Head of caudate nucleus (tissue), 42 donors: ENCODE measurements around the gene AXIN1.
"Not testable (repeated sequence)": the region's sequence is repeated elsewhere in the genome, so short reads cannot be mapped to it uniquely, and the experiment has no call there.

Experiments
- DNase-seq, 42 donors: peaks; one replicate each; pipeline versions ENCODE4 v3.0.0 to v3.0.0-alpha.2; 2020 to 2021; ENCODE audit warnings: mixed read lengths in 7 of 42
- intact Hi-C: fragments of 100-400 bp; cut with DNase I; formaldehyde crosslinking; loops from one replicate; pipeline ENCODE4 v1.15.0; 2022

AXIN1 gene

DNA sequence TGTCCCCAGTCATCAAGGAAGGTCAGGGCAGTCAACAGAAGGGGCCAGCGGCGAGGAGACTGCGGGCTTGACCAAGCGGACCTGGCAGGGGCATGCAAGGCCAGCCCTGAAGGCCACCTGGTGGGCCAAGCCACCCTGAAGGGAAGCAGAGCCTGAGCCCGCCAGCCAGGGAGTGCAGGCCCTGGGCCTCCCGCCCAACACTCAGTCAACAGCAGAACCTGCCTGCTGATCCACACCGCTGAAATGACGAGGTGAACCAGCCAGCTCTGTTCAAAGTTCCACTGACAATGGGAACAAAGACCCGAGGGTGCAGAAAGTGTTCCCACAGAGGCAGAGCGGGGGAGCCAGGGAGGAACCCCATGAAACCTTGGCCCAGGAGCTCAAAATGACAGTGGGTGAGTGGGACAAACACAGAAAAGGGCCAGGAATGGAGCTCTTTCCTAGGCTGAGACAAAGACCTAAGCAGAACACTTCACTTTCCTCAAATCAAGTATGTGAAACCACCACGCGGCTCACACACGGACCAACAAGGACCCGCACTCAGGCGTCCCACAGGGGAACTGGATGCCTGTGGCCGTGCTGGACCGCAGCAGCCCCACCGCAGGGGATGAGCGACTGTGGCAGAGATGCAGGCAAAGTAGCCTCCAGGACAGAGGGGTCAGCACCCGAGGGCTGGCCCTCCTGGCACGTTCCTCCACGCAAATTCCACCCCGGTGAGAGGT lies 12.0 kb downstream of the AXIN1 start:
- no peak for DNase-seq
- intact Hi-C loops, result no loop called here

DNA sequence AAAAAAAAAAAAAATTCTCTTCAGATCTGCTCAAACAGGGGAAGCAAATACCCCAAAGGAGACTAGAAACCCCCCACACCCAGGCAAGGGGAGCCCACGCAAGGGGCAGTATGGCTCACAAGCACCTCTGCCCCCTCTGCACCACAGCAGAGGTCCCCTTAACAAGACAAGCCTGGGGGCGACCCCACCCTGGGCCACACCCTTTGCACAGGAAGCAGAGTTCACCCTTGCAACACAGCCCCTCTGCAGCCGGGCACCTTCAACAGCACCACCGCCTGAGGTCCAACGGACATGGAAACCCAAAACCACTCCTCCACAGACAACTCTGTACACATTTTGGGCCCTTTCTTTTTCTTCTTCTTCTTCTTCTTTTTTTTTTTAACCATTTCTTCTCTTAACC lies 12.8 kb downstream of the AXIN1 start:
- no peak for DNase-seq
- intact Hi-C loops, result no loop called here

DNA sequence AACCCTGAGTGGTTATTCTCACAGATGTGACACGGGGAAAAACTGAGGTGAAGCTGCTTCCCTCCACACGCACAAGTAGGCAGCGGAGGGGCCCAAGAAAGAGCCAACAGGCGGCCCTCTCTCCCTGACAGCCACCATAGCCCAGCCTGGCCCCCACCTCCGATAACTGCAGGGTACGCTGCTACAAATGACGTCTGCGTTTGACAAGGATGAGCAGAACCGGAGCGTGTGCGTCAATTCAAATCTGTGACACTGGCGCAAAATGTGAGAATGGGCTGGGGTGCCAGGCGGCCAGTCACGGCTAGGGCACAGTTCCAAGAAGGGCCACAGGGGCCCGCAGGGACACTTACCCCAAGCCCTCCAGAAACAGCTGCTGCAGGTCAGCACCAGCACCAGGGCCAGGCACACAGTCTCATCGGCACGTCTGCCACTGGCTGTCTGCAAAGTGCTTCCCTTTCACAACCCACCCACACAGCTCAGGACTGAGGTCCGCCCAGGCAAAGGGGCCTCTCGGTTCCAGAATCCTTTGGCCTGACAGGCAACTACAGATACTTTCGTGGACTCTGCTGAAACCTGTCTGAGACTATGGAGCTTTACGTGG lies 14.4 kb downstream of the AXIN1 start:
- intact Hi-C loops, result no loop called here
- no peak for DNase-seq

DNA sequence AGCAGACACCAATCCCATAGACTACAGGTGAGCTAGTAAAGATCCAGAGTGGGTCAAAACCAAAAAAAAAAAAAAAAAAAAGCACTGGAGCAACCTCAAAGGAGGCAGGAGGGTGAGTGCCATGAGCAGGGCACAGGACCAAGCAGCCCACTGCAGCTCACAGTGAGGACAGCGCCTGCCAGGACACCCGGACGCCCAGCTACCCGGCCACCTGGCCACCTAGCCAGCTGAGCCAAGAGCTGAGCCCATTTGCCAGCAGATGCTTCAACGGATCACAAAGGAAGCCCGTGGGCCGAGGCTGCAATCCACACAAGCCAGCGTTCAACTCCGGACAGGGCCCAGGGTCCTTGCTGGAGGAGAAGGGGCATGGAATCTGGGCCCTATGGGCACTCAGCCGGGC lies 15.1 kb downstream of the AXIN1 start:
- no peak for DNase-seq
- intact Hi-C loops, result no loop called here

DNA sequence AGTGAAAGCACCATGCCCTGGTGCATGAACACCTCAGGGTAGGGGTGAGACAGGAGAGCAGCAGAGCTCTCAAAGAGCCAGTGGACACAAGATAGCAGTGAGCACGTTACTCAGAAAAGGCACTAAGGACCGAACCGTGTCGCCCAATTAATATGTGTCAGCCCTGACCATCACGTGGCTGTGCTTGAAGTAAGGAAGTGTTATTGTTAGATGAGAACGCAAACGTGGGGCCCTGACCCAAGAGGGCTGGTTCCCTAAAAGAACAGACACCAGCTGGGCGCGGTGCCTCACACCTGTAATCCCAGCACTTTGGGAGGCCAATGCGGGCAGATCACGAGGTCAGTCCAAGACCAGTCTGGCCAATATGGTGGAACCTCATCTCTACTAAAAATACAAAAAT lies 16.3 kb downstream of the AXIN1 start:
- intact Hi-C loops, result no loop called here
- DNase-seq, result no peak

DNA sequence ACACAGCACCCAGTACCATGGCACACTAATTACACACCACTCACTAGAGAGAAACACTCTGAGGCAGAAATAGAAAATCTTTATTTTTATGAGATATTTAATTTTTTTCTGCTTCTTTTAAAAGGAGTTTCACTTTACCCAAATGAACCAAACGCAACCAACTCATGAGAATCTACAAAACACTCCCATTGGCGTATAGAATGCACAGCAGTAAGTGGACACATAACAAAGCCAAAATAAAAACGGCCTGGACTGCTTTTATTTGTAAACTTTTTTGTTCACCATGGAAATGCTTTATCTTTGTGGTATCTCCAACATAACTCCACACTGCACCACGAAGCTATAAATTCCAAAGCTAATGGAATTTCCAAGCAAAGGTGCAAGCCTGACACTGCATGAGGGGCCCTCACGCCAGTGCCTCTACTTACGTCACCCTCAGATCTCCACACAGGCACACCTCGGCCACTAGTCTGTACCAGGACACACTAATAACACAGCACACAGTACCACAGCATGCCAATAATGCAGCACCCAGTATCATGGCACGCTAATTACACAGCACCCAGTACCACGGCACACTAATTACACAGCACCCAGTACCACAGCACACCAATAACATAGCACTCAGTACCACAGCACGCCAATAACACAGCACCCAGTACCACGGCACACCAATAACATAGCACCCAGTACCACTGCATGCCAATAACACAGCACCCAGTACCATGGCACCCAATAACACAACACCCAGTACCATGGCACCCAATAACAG lies 17.5 kb downstream of the AXIN1 start:
- DNase-seq, intact Hi-C loops: not testable (repeated sequence)

DNA sequence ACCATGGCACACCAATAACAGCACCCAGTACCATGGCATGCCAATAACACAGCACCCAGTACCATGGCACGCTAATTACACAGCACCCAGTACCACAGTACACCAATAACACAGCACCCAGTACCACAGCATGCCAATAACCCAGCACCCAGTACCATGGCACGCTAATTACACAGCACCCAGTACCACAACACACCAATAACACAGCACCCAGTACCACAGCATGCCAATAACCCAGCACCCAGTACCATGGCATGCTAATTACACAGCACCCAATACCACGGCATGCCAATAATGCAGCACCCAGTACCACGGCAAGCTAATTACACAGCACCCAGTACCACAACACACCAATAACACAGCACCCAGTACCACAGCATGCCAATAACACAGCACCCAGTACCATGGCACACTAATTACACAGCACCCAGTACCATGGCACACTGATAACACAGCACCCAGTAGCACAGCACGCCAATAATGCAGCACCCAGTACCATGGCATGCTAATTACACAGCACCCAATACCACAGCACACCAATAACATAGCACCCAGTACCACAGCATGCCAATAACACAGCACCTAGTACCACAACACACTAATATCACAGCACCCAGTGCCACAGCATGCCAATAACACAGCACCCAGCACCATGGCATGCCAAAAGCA lies 18.2 kb downstream of the AXIN1 start:
- DNase-seq, intact Hi-C loops: not testable (repeated sequence)

DNA sequence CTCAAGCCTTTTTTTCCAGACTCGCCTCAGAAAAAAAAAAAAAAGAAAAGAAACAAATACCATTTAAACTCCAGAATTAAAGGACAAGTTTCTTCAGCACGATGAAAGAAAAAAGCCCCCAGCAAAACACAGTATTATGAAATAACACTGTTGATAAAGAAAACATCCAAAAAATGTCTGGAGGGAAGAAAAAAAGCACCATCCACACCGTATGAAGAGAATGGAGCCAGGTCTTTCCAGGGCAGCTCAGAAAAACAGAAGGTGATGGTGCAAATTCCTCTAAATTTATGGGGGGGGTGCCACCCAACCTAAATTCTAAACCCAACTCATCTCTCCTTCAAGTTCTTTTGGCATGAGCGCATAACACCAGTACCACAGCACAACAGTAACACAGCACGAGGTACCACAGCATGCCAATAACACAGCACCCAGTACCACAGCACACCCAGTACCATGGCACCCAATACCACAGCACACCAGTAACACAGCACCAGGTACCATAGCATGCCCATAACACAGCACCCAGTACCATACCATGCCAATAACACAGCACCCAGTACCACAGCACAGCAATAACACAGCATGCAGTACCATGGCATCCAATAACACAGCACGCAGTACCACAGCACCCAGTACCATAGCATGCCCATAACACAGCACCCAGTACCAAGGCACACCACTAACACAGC lies 19.0 kb downstream of the AXIN1 start:
- no peak for DNase-seq
- intact Hi-C loops, result no loop called here

DNA sequence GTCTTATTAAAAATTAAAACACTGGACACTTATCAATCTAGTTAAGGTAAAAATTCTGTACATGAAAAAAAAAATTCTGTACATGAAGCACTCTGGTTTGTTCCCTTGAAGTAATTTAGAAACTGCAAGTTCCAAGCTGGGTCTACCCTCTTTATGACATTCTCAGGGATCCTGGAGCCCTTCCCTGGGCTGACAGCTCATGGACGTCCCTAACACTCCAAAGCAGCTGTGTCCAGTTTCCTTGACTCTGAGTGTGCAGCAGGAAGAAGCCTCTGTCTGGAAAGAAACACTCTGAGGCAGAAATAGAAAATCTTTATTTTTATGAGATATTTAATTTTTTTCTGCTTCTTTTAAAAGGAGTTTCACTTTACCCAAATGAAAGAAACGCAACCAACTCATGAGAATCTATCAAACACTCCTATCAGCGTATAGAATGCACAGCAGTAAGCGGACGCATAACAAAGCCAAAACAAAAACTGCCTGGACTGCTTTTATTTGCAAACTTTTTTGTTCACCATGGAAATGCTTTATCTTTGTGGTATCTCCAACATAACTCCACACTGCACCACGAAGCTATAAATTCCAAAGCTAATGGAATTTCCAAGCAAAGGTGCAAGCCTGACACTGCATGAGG lies 21.2 kb downstream of the AXIN1 start:
- intact Hi-C loops, DNase-seq: not testable (repeated sequence)

DNA sequence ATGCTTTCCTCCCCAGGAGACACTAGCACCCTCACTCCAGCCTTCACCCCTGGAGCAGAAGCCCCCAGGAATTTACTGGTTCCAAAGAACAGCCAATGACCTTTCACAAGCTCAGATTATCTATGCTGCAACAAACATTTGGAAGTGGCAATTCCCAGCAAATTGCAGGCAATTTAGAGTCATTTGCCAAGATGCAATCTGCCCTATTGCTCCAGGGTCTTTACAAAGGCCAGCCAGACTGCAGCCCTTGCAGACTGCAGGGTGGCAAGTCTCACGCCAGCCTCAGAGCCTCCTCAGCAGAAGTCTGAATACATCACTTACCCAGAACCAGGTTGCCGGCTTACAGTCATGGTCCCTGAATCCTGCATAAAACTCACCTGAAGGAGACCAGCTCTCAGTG lies 21.8 kb downstream of the AXIN1 start:
- no peak for DNase-seq
- intact Hi-C loops, result no loop called here

DNA sequence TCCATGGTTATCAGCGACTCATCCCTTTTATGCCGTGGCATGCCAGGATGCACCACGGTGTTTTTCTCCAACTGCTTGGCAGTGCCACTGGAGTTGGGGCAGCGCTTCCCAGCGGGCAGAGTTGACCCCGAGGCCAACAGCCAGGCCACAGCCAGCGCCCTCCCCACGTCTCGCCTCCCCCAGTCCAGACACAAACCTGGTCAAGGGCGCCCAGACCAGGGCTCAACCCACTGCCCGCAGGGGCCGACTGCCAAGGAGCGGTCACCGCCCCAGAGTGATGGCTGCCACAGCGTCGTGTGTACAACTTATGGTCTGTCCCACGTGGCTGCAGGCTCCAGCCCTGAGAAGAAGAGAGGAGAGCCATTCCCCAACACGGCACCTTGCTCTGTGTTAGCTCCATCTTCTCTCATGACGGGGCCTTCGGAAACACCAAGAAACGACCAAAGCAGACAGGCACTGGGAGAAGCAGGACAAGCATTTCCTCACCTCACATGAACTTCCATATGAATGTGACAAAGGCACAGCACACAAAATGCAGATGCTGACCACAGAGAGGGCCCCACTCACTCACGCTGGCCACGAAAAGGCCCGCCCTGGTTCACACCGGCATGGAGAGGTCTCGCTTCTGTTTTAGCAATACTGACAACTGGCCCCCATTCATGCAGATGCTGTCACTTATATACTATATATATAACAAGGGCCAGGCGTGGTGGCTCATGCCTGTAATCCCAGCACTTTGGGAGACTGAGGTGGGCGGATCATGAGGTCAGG lies 27.0 kb downstream of the AXIN1 start:
- intact Hi-C loops, result no loop called here
- DNase-seq, result no peak

DNA sequence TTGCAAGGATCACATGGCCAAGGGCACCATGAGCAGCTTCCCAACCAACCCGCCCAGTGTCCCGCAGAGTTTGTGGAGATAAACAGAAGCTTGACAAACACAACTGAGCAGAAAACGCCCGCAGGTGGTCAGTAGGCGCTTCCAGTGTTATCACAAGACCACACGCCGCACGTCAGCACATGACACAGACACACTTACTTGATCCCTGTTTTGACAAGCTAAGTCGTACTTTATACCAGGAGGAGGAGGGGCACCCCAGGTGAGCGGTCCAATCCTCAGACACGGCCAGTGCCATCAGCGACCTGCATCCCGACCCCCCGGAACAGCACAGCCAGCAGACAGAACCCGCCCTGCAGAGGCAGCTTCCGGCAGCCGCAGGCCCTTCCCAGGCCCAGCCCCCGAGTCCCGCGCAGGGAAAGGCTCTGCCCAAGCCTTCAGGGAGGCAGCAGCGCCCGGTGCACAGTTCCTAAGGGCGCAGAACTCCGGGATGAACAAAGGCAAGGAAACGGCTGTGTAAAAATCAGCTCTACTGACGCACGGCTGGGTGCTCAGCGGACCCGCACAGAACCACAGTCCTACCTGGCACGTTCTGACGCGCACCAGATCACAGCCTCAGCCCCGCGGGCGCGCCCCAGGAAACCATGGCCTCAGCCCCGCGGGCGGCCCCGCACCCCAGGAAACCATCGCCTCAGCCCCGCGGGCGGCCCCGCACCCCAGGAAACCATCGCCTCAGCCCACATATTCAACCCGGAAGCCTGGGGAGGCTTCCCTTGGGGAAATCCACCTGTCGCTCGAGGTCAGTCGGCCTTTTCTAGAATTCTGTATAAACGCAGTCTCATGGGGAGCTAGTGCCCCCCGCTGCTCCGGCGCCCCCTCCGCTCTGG lies 27.8 kb downstream of the AXIN1 start:
- DNase-seq, result no peak
- intact Hi-C loops, result no loop called here

DNA sequence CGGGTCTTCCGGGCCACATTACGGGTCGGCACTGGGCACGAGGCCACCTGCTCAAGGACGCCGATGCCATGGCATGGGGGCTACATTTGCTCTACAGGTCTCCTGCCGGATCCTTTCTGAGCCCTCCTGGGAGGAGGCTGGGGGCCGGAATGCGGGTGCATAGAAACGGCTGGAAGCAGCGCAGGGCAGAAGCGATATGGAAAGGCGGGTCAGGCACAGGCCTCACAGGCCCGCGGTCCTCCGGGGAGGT lies 28.4 kb downstream of the AXIN1 start:
- DNase-seq, result no peak
- intact Hi-C loops, result no loop called here

DNA sequence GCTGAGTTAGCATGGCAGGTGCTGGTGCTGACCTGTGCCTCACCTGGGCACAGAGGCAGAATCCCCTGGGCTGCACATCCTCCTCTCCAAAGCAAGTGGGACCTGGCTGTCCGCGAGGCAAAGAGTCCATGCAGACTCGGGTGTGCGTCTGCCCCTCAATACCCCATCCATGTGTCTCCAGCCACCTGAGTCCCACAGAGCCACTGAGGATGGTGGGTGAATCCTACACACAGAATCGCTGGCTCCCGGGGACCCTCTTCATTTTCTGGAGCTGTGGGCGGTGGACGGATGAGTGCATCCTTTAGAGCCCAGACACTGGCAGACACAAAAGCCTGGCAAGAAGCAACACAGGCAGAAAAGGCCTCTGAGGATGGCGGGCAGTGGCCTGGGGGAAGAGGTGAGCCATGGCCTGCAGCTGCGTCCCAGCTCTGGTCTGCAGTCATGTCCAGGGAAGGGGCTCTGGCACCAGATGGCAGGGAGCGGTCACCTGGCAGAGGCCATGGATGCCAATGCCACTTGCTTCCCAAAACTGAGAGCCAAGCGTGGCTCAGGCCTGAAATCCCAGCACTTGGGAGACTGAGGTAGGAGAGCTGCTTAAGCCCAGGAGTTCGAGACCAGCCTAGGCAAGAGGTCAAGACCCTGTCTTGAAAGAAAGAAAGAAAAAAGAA lies 29.9 kb downstream of the AXIN1 start:
- no peak for DNase-seq
- intact Hi-C loops, result no loop called here

DNA sequence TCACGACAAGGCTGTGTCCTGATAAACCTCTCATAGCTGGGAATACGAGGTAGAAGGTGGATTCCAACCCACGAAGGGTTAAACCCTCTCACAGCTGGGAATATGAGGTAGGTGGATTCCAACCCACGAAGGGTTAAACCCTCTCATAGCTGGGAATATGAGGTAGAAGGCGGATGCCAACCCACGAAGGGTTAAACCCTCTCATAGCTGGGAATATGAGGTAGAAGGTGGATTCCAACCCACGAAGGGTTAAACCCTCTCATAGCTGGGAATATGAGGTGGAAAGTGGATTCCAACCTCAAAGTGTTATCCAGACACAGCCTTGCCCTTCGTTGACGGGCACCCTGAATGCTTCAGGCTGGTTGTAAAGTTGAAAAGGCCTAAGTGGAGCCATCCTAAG lies 31.0 kb downstream of the AXIN1 start:
- intact Hi-C loops, result no loop called here
- DNase-seq, result no peak

DNA sequence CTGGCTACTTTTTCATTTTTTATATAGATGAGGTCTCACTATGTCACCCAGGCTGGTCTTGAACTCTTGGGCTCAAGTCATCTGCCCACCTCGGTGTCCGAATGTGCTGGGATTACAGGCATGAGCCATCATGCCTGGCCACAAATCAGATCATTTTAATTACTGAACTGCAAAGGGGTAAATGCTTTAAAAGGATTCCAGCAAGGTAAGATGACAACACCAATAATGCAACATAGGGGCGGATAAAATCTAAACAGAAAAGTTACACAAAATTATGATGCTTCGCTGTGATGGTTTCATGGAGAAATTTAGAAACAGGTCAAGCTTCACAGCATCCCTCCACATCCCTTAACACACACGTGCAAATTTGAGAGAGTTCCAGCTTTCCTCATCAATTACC lies 32.3 kb downstream of the AXIN1 start:
- no peak for DNase-seq
- intact Hi-C loops, result no loop called here

DNA sequence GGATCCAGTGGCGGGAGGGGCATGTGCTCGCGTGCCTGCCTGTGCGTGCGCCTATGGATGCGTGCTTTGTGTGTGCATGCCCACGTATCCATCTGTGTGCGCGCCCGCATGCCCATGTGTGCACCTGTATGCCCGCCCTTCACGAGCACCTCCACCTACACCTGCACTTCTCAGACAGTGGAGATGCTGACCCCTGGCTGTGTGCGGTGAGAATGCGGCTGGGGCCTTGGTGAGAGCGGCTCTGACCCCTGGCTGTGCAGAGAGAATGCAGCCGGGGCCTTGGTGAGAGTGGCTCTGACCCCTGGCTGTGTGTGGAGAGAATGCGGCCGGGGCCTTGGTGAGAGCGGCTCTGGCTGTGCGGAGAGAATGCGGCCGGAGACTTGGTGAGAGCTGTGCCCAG lies 33.9 kb downstream of the AXIN1 start:
- DNase-seq, result no peak
- intact Hi-C loops, result no loop called here
